ENCODE data around the gene CPTP.

Gene CPTP

GRCh38 chr1:1324524-1325287 lies at the start of gene CPTP, which contains the start of gene INTS11:
Gene CPTP, plus strand, starts transcription at chr1:1324802. Its CDS starts 2,109 bp downstream, at chr1:1326911.
Gene INTS11, minus strand, starts transcription at chr1:1324660. Its CDS starts 52 bp downstream, at chr1:1324608.
- peak; percentile 88 for DNase-seq (ENCODE audit: low read depth)

GRCh38 chr1:1274931-1275431 lies 49.6 kb upstream of the CPTP start:
- no peak for DNase-seq (ENCODE audit: low read depth)

- DNase-seq (ENCODE audit: low read depth) = no peak
These were observed 48.8 kb upstream of the CPTP start for GRCh38 chr1:1275836-1276235.

GRCh38 chr1:1278620-1279019 lies 46.0 kb upstream of the CPTP start:
- no peak for DNase-seq (ENCODE audit: low read depth)

- no peak for DNase-seq (ENCODE audit: low read depth)
These were observed 45.6 kb upstream of the CPTP start for GRCh38 chr1:1279028-1279427.

GRCh38 chr1:1280782-1281481 lies 43.7 kb upstream of the CPTP start:
- no peak for DNase-seq (ENCODE audit: low read depth)

- DNase-seq (ENCODE audit: low read depth) = no peak
These were observed 42.9 kb upstream of the CPTP start for GRCh38 chr1:1281533-1282321.

- no peak for DNase-seq (ENCODE audit: low read depth)
These were observed 41.6 kb upstream of the CPTP start for GRCh38 chr1:1282998-1283397.

GRCh38 chr1:1283821-1284220 lies 40.8 kb upstream of the CPTP start:
- no peak for DNase-seq (ENCODE audit: low read depth)

- DNase-seq (ENCODE audit: low read depth) = no peak
These were observed 40.1 kb upstream of the CPTP start for GRCh38 chr1:1284221-1285101.

GRCh38 chr1:1285102-1285571 lies 39.5 kb upstream of the CPTP start:
- DNase-seq (ENCODE audit: low read depth) = no peak

GRCh38 chr1:1285611-1286311 lies 38.8 kb upstream of the CPTP start:
- DNase-seq (ENCODE audit: low read depth) = no peak

- DNase-seq (ENCODE audit: low read depth) = no peak
These were observed 38.0 kb upstream of the CPTP start for GRCh38 chr1:1286313-1287261.

GRCh38 chr1:1287288-1288110 lies 37.1 kb upstream of the CPTP start:
- no peak for DNase-seq (ENCODE audit: low read depth)

- peak; percentile 47 for DNase-seq (ENCODE audit: low read depth)
These were observed 34.3 kb upstream of the CPTP start for GRCh38 chr1:1290238-1290731.

GRCh38 chr1:1291023-1291528 lies 33.5 kb upstream of the CPTP start:
- DNase-seq (ENCODE audit: low read depth) = no peak

- no peak for DNase-seq (ENCODE audit: low read depth)
These were observed 32.8 kb upstream of the CPTP start for GRCh38 chr1:1291548-1292441.

All from stimulated activated CD8-positive, alpha-beta memory T cell treated with anti-CD3 and anti-CD28 coated beads, Interleukin-7, amount 100 ng/mL, for 24 hours (primary cell).